SU-DHL-6 (cell line): ENCODE results near the gene CCM2.

Experiments
- H2AFZ ChIP-seq: fragments of 200-600 bp; sonication (generic); 2 replicates; pipeline ENCODE4 v1.6.1; 2014; ENCODE audit warnings: low read depth, mild to moderate bottlenecking, moderate library complexity, mixed read lengths, antibody characterized with exemption, low read length; ENCODE audit not compliant: severe bottlenecking
- H3F3A ChIP-seq: fragments of 200-600 bp; shearing (Covaris generic); 2 replicates; pipeline ENCODE4 v1.6.0; 2016; ENCODE audit warnings: antibody characterized with exemption, mild to moderate bottlenecking; ENCODE audit not compliant: insufficient read depth
- H3K27ac ChIP-seq: fragments of 200-600 bp; sonication (generic); 2 replicates; pipeline ENCODE4 v1.5.1; 2016; ENCODE audit warnings: low read depth, mild to moderate bottlenecking, low read length, moderate library complexity, mixed read lengths
- H3K27me3 ChIP-seq: fragments of 200-600 bp; sonication (generic), shearing (Covaris generic); 2 replicates; pipeline ENCODE4 v1.6.0; 2014; ENCODE audit warnings: mild to moderate bottlenecking, low read length
- H3K36me3 ChIP-seq: fragments of 200-600 bp; sonication (generic); 2 replicates; pipeline ENCODE4 v1.6.1; 2014; ENCODE audit warnings: mild to moderate bottlenecking, low read length, mixed read lengths
- H3K4me2 ChIP-seq: fragments of 300-600, 200-600 bp; shearing (Covaris generic), sonication (generic); 2 replicates; pipeline ENCODE4 v1.6.0; 2014; ENCODE audit warnings: low read length, low read depth, mild to moderate bottlenecking; ENCODE audit not compliant: poor library complexity, severe bottlenecking
- H3K4me3 ChIP-seq: fragments of 200-600 bp; sonication (generic); 2 replicates; pipeline ENCODE4 v1.5.1; 2014; ENCODE audit warnings: antibody characterized with exemption, low read length, mild to moderate bottlenecking, mixed read lengths; ENCODE audit not compliant: insufficient read depth, poor library complexity, severe bottlenecking
- H3K79me2 ChIP-seq: fragments of 200-600 bp; sonication (generic); 2 replicates; pipeline ENCODE4 v1.6.1; 2014; ENCODE audit warnings: mild to moderate bottlenecking, low read length, moderate library complexity; ENCODE audit not compliant: insufficient read depth
- H3K9ac ChIP-seq: fragments of 200-600 bp; sonication (generic); 2 replicates; pipeline ENCODE4 v1.7.0; 2014; ENCODE audit warnings: mild to moderate bottlenecking, low read length
- H3K9me2 ChIP-seq: fragments of 200-600 bp; sonication (generic); replicated peaks from 2 replicates; pipeline ENCODE4 v1.6.1; 2014; ENCODE audit warnings: low read length; ENCODE audit not compliant: insufficient read depth
- H3K9me3 ChIP-seq: fragments of 200-600 bp; sonication (generic); 2 replicates; pipeline ENCODE4 v1.6.1; 2014; ENCODE audit warnings: low read length, mixed read lengths; ENCODE audit not compliant: insufficient read depth
- H4K20me1 ChIP-seq: fragments of 200-600 bp; sonication (generic); 2 replicates; pipeline ENCODE4 v1.6.1; 2014; ENCODE audit warnings: low read depth, mild to moderate bottlenecking, antibody characterized with exemption, low read length, moderate library complexity, mixed read lengths
- CTCF ChIP-seq: fragments of 200-600 bp; sonication (generic); IDR thresholded peaks from one replicate; pipeline ENCODE4 v1.5.1; 2017; ENCODE audit warnings: antibody characterized with exemption, mild to moderate bottlenecking, low read length, moderate library complexity; ENCODE audit not compliant: insufficient read depth, poor library complexity, severe bottlenecking
- EZH2phosphoT487 ChIP-seq: fragments of 200-600 bp; sonication (generic), shearing (Covaris generic); conservative IDR thresholded peaks from 2 replicates; pipeline ENCODE4 v1.6.1; 2018; ENCODE audit warnings: mild to moderate bottlenecking, antibody characterized with exemption, low read length, moderate library complexity, mixed read lengths

The CCM2 gene

GRCh38 chr7:45103958-45104843, 104.2 kb downstream of the CCM2 start:
- Histone ChIP-seq H3K79me2 (peaks cover 25% of the 10 kb centered on the region), H3K9me3 (no peaks in the 10 kb centered on the region)

GRCh38 chr7:45104844-45105587, 105.0 kb downstream of the CCM2 start:
- Histone ChIP-seq H4K20me1 (peaks cover 21% of the 10 kb centered on the region; the same call in 1 of the 2 replicates), H3K79me2 (peaks cover 33% of the 10 kb centered on the region), H3K9ac (no peak overlapping the region), H2AFZ (no peak overlapping the region), H3K4me3 (no peak overlapping the region), H3K36me3 (peaks cover 12% of the 10 kb centered on the region; the same call in 1 of the 2 replicates), H3K9me2 (no peaks in the 10 kb centered on the region), H3K4me2 (no peak overlapping the region), H3F3A (no peaks in the 10 kb centered on the region), H3K27me3 (no peaks in the 10 kb centered on the region), H3K27ac (no peak overlapping the region), H3K9me3 (no peaks in the 10 kb centered on the region)
- TF ChIP-seq EZH2phosphoT487 (no peak), CTCF (no peak)

More at GRCh38 chr7:45103958-45104843, 104.2 kb downstream of the CCM2 start:
- no peak overlapping the region for H3K9ac ChIP-seq
- H4K20me1 ChIP-seq: peaks cover 19% of the 10 kb centered on the region; the same call in 1 of the 2 replicates
- H3F3A ChIP-seq: no peaks in the 10 kb centered on the region
- H2AFZ ChIP-seq: no peak overlapping the region
- no peak overlapping the region for H3K4me2 ChIP-seq
- no peaks in the 10 kb centered on the region for H3K9me2 ChIP-seq
- no peak for TF ChIP-seq EZH2phosphoT487
- TF ChIP-seq CTCF: no peak
- H3K36me3 ChIP-seq: peaks cover 12% of the 10 kb centered on the region; the same call in 1 of the 2 replicates
- no peak overlapping the region for H3K27ac ChIP-seq
- no peak overlapping the region for H3K4me3 ChIP-seq
- no peaks in the 10 kb centered on the region for H3K27me3 ChIP-seq

- no peak overlapping the region for H2AFZ ChIP-seq
- H3K9me2 ChIP-seq: no peaks in the 10 kb centered on the region
- peaks cover 40% of the 10 kb centered on the region for H3K79me2 ChIP-seq
- H3K4me2 ChIP-seq: no peak overlapping the region
- peaks cover 21% of the 10 kb centered on the region; the same call in 1 of the 2 replicates for H4K20me1 ChIP-seq
- H3K9me3 ChIP-seq: no peaks in the 10 kb centered on the region
- peaks cover 12% of the 10 kb centered on the region; the same call in 1 of the 2 replicates for H3K36me3 ChIP-seq
- H3K27me3 ChIP-seq: no peaks in the 10 kb centered on the region
- no peak for TF ChIP-seq CTCF
- TF ChIP-seq EZH2phosphoT487: no peak
- H3K4me3 ChIP-seq: no peak overlapping the region
- H3F3A ChIP-seq: no peaks in the 10 kb centered on the region
- H3K27ac ChIP-seq: no peak overlapping the region
- no peak overlapping the region for H3K9ac ChIP-seq
Observed at GRCh38 chr7:45105588-45106188, 105.7 kb downstream of the CCM2 start.
